Measurements from ENCODE around the gene WAS.
"Not testable (repeated sequence)": the region's sequence is repeated elsewhere in the genome, so short reads cannot be mapped to it uniquely, and the experiment has no call there.

The WAS gene

DNA sequence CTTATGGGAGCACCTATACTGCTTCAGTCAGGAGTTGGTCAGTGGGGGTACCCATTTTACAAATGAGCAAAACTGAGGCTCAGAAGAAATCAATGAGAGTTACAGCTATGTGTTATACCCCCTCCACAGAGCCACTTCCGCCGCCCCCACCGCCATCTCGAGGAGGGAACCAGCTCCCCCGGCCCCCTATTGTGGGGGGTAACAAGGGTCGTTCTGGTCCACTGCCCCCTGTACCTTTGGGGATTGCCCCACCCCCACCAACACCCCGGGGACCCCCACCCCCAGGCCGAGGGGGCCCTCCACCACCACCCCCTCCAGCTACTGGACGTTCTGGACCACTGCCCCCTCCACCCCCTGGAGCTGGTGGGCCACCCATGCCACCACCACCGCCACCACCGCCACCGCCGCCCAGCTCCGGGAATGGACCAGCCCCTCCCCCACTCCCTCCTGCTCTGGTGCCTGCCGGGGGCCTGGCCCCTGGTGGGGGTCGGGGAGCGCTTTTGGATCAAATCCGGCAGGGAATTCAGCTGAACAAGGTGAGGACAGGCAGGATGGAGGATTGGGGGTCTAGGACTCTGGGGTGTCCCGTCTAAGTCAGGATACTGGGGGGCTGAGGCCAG, 5.0 kb downstream of the WAS start:
- no peak overlapping the region for H3K4me3 ChIP-seq
- TF ChIP-seq, protein P1, sequence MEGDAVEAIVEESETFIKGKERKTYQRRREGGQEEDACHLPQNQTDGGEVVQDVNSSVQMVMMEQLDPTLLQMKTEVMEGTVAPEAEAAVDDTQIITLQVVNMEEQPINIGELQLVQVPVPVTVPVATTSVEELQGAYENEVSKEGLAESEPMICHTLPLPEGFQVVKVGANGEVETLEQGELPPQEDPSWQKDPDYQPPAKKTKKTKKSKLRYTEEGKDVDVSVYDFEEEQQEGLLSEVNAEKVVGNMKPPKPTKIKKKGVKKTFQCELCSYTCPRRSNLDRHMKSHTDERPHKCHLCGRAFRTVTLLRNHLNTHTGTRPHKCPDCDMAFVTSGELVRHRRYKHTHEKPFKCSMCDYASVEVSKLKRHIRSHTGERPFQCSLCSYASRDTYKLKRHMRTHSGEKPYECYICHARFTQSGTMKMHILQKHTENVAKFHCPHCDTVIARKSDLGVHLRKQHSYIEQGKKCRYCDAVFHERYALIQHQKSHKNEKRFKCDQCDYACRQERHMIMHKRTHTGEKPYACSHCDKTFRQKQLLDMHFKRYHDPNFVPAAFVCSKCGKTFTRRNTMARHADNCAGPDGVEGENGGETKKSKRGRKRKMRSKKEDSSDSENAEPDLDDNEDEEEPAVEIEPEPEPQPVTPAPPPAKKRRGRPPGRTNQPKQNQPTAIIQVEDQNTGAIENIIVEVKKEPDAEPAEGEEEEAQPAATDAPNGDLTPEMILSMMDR (IDR thresholded peaks at IDR 0.05): no peak
- no peak for DNase-seq (ENCODE audit: low spot score)
- H3K27ac ChIP-seq: no peak overlapping the region

DNA sequence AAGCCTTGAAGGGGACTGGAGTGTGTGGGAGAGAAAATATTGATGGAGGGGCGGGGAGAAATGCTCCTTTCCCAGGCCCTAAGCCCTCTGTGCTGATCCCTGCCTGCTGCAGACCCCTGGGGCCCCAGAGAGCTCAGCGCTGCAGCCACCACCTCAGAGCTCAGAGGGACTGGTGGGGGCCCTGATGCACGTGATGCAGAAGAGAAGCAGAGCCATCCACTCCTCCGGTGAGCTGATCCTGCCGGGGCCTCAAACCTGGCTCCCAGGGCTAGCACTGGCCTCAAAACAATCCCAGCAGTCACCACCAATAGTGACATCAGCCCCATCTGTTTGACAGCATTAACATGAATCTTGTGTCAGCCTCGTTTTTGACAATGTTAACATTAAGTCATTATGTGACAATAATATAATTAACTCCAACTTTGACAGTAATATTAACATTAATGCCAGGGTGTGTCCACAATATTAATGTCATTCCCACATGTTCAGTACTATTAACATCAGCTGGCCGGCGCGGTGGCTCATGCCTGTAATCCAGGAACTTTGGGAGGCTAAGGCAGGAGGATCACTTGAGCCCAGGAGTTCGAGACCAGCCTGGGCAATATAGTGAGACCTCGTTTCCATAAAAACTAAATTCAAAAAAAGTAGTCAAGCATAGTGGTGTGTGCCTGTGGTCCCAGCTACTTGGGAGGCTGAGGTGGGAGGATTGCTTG, 5.8 kb downstream of the WAS start:
- no peak overlapping the region for H3K4me3 ChIP-seq
- no peak overlapping the region for H3K27ac ChIP-seq
- TF ChIP-seq, protein P1 (IDR thresholded peaks at IDR 0.05): no peak
- no peak for DNase-seq (ENCODE audit: low spot score)

DNA sequence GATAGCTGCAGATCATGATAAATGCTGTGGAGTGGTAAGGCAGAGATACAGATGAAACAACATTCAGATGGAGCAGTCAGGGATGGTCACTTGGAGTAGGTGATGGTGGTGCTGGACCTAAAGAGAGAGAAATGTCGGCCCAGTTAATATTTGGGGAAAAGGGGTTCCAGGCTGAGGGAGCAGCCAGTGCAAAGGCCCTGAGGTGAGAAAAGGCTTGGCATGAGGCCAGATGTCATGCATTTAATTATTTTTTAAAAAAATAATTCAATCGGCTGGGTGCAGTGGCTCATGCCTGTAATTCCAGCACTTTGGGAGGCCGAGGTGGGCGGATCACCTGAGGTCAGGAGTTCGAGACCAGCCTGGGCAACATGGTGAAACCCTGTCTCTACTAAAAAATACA, 8.1 kb downstream of the WAS start:
- H3K4me3 ChIP-seq; H3K27ac ChIP-seq; DNase-seq (ENCODE audit: low spot score): not testable (repeated sequence)

DNA sequence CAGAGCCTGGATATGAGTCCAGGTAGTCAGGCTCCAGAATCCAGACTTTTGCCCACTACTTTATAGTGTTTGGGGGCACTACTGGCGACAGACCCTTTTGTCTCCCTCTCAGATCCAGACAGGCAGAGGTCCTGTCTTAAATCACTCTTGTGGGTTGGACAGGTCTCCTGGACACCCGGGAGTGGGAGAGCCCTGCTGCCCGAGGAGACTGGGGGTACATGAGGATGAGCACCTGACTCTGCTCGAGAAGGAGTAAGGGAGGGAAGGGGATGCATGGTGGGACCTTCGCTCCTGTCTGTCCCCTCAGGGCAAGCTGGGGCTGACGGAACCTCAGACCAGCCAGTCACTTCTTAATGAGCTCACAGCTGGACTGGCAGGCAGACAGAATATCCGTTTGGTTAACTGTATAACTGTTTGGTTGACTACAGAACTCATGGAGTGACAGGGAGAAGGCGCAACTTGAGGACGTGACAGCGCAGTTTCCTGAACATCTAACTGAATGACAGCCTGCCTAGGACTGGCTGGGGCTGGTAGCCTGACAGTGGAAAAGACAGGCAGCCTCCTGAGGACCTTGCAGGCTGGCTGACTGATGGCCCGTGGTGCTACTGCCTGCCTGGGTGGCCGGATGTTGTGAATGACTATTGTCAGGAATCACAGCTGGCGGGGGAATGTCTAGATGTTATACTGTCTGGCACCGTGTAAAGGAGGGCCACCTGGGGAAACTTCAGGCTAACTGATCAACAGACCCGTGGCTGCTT, 11.4 kb downstream of the WAS start:
- TF ChIP-seq, protein P1 (IDR thresholded peaks at IDR 0.05): no peak
- no peak for DNase-seq (ENCODE audit: low spot score)
- H3K4me3 ChIP-seq: peak overlapping the region; percentile 76
- H3K27ac ChIP-seq: peak overlapping the region in 1 of 2 donors; percentile 96

DNA sequence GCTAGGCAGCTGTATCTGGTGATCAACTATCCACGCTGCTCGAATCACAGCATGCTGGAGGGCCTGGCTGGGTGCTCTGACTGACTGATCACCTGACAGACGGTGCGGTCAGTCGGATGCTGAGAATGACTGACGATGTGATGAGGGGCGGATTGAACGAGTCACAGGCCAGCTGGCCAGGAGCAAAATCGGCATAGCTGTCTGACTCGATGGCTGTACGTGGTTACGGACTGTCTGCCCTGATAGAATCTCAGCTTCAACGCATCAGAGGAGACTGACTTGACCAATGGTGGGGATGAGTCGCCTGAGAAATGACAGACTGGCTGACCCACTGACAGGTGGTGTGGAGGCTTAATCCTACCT, 11.9 kb downstream of the WAS start:
- peak overlapping the region; percentile 84 to 96 for H3K27ac ChIP-seq
- TF ChIP-seq, protein P1 (IDR thresholded peaks at IDR 0.05): no peak
- no peak for DNase-seq (ENCODE audit: low spot score)
- peak overlapping the region; percentile 76 for H3K4me3 ChIP-seq

DNA sequence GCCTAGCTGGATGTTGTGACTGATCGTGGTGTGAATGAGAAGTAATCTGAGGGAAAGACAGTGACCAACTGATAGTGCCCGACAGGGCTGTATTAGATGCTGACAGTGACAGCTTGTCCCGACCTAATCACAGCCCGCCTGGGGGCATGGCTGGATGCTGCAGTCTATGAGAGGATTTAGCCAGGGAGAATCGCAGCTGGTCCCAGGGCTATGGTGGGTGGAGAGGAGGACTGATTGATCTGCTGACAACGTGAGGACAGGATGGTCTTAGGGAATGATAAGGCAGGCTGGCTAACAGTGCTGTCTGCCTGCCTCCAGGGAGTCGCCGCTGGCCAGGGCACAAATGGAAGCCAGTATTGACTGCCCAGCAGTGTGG, 12.3 kb downstream of the WAS start:
- no peak for DNase-seq (ENCODE audit: low spot score)
- Histone ChIP-seq H3K4me3 (peak overlapping the region; percentile 76), H3K27ac (peak overlapping the region; percentile 84 to 96)
- TF ChIP-seq, protein P1 (IDR thresholded peaks at IDR 0.05): no peak

DNA sequence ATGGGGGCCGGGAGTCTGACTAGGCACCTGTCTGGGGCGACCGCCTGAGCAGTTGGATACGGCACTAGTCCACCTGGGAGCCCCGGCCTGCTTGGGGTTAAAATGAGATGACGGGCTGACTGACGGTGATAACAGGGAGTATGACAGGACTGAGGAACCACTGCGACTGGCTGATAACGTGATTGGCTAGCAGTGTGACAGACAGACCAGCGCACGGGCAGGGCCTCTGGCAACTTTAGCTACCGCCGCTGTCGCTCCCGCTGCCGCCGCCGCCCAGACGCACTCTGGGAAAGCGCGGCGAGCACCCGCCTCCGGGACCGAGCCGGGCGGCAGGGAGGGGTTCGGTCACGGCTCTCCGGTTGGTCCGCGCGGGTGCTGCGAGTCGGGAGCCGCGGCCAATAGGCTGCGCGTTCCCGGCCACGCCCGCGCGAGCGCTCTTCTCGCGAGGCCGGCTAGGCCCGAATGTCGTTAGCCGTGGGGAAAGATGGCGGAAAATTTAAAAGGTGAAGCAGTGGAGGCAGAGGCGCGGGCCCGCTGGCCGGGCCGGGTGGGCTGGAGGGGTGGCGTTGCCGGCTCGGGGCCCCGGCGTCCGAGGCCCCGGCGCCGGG, 12.8 kb downstream of the WAS start, which contains the start of gene SUV39H1:
Gene SUV39H1 (plus strand): TSS at position 434 of the 608 bp plus-strand sequence. CDS start 51 bp downstream, at position 485.
- peak; percentile 89 for DNase-seq (ENCODE audit: low spot score)
- TF ChIP-seq, protein P1 (IDR thresholded peaks at IDR 0.05): no peak
- Histone ChIP-seq H3K27ac (peak within 1 kb of the TSS; percentile 84 to 96), H3K4me3 (peak within 1 kb of the TSS; percentile 76)

Measured in coronary artery (tissue), 2 donors.